HG02973 (cell line): Measurements from ENCODE around the gene POLR1A.

Experiments
- ATAC-seq: cut with Tn5 transposase; IDR thresholded peaks from one replicate; pipeline ENCODE4 v1.9.1; 2021; ENCODE audit warnings: moderate library complexity; ENCODE audit not compliant: unreplicated experiment

Gene POLR1A

GRCh38 chr2:86038291-86039081, 67.2 kb downstream of the POLR1A start:
- ATAC-seq: no peak

GRCh38 chr2:86037795-86038192, 67.9 kb downstream of the POLR1A start:
- ATAC-seq: no peak

- no peak for ATAC-seq
Observed at GRCh38 chr2:86037141-86037794, 68.4 kb downstream of the POLR1A start.

- no peak for ATAC-seq
Observed at GRCh38 chr2:86036669-86037138, 69.0 kb downstream of the POLR1A start.

- peak; percentile 58 for ATAC-seq
Observed at GRCh38 chr2:86035883-86036668, 69.6 kb downstream of the POLR1A start.

GRCh38 chr2:86035376-86035882, 70.3 kb downstream of the POLR1A start:
- ATAC-seq: no peak

GRCh38 chr2:86033751-86034692, 71.7 kb downstream of the POLR1A start:
- no peak for ATAC-seq

- ATAC-seq: no peak
Observed at GRCh38 chr2:86032861-86033595, 72.7 kb downstream of the POLR1A start.

- ATAC-seq: no peak
Observed at GRCh38 chr2:86031606-86032005, 74.1 kb downstream of the POLR1A start.

GRCh38 chr2:86031151-86031550, 74.5 kb downstream of the POLR1A start:
- ATAC-seq: no peak

- no peak for ATAC-seq
Observed at GRCh38 chr2:86029873-86030272, 75.8 kb downstream of the POLR1A start.

GRCh38 chr2:86028766-86029381, 76.8 kb downstream of the POLR1A start:
- no peak for ATAC-seq

- no peak for ATAC-seq
Observed at GRCh38 chr2:86027922-86028765, 77.5 kb downstream of the POLR1A start.

- no peak for ATAC-seq
Observed at GRCh38 chr2:86027196-86027921, 78.3 kb downstream of the POLR1A start.

- ATAC-seq: no peak
Observed at GRCh38 chr2:86026744-86027065, 79.0 kb downstream of the POLR1A start.

GRCh38 chr2:86025976-86026743, 79.5 kb downstream of the POLR1A start:
- ATAC-seq: no peak

GRCh38 chr2:86025229-86025820, 80.4 kb downstream of the POLR1A start:
- ATAC-seq: no peak
